GM12878 (cell line): ENCODE results near the gene F7.

Experiments
- CTCF ChIP-seq, 3 experiments: IDR thresholded peaks in 2 of 3; conservative IDR thresholded peaks in 1 of 3; 2 replicates each; pipeline ENCODE4 v1.5.1; 2011; ENCODE audit warnings: low read depth in 3 of 3, low read length in 3 of 3, mild to moderate bottlenecking in 3 of 3, control low read depth in 2 of 3, moderate library complexity in 2 of 3, inconsistent platforms in 1 of 3, mixed read lengths in 1 of 3; ENCODE audit not compliant: control insufficient read depth in 2 of 3, insufficient read depth in 1 of 3; ENCODE audit errors: extremely low read depth in 1 of 3
- TF ChIP-seq, protein P1 (sequence below): fragments of 450-650 bp; IDR thresholded peaks from 2 replicates; pipeline ENCODE4 v1.6.1; 2016; ENCODE audit warnings: mild to moderate bottlenecking

DNA sequence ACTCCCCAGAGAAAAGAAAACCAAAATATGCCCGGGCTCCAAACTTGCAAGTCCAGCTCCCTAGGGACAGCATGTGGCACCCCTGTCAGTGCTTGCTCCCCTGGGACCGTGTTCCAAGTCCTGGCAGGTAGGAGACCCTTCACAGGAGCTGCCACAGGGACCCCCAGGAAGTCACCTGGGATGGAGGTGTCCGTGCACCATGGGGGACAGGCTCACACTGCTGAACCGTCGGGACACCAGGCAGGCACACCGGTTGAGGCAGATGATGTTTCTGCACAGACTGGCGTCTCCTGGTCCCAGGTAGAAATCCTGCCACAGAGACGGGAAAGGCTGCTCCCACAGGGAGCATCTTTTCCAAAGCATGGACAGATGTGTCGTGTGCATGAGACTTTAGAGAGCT is 41.2 kb downstream of the F7 start:
- TF ChIP-seq, protein P1, sequence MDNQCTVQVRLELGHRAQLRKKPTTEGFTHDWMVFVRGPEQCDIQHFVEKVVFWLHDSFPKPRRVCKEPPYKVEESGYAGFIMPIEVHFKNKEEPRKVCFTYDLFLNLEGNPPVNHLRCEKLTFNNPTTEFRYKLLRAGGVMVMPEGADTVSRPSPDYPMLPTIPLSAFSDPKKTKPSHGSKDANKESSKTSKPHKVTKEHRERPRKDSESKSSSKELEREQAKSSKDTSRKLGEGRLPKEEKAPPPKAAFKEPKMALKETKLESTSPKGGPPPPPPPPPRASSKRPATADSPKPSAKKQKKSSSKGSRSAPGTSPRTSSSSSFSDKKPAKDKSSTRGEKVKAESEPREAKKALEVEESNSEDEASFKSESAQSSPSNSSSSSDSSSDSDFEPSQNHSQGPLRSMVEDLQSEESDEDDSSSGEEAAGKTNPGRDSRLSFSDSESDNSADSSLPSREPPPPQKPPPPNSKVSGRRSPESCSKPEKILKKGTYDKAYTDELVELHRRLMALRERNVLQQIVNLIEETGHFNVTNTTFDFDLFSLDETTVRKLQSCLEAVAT, result no peak
- TF ChIP-seq CTCF (IDR thresholded peaks at IDR 0.05 in 2 of 3, conservative IDR thresholded peaks at IDR 0.05 in 1 of 3; ENCODE audit: control insufficient read depth in 2 of 3, extremely low read depth in 1 of 3, insufficient read depth in 1 of 3, low read depth in 3 of 3, low read length in 3 of 3), result no peak
